Measurements from ENCODE around the gene PRRT1B.
"Not testable (repeated sequence)": the region's sequence is repeated elsewhere in the genome, so short reads cannot be mapped to it uniquely, and the experiment has no call there.

PRRT1B gene

GRCh38 chr9:131523086-131523388 lies 22.3 kb upstream of the PRRT1B start:
- no peak for DNase-seq

- no peak for DNase-seq
Measured at GRCh38 chr9:131523451-131524435, 21.6 kb upstream of the PRRT1B start.

DNA sequence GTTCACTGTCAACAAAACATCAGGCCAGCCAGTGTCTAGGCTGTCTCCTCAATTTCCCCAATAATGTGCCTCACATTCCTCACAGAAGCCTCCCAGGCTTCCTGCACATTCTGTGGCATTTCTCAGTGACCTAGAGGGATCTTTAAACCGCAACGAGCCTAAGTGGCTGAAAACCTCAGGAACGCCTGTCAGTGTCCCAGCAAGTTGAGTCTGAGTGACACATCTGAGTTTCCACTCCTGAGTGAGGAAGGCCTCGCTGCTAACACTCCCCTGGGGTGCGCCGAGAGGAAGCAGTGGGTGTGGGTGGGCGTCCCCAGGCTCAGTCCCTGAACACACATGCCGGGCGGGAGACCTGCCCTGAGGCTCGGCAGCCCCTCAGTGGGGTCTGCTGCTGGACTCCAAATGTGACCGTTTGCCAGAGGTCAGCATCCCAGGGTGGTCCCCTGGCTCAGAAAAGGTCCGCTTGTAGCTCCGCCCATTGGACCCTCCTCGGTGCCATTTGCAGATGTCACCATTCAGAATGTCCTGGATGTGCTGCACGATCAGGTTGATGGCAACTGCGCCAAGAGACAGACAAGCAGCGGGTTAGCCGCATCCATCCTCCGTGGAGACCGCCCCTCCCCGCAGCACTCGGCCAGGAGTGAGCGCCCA lies 20.5 kb upstream of the PRRT1B start:
- no peak for DNase-seq

GRCh38 chr9:131525643-131526565 lies 19.4 kb upstream of the PRRT1B start:
- DNase-seq = no peak

DNA sequence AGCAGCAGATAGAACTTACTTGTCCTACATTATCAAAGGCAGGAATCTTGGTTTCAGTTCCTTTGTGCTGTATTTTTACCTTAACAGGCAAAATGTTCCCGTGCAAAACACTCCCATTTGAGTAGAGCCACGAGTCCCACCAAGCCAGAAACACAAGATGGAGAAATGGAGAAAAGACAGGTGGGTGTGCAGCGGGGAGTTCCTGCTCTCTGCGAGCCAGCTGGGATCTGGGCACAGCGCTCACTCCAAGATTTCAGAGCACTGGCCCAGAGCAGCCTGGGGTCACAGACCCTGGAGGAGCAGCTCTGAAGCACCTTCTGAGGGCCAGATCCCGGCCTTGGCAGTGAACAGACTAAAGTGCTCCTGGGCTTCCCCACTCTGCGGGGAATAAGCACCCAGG lies 17.1 kb upstream of the PRRT1B start:
- DNase-seq = no peak

GRCh38 chr9:131528886-131529505 lies 16.3 kb upstream of the PRRT1B start:
- no peak for DNase-seq

GRCh38 chr9:131529597-131530545 lies 15.5 kb upstream of the PRRT1B start:
- DNase-seq = no peak

DNA sequence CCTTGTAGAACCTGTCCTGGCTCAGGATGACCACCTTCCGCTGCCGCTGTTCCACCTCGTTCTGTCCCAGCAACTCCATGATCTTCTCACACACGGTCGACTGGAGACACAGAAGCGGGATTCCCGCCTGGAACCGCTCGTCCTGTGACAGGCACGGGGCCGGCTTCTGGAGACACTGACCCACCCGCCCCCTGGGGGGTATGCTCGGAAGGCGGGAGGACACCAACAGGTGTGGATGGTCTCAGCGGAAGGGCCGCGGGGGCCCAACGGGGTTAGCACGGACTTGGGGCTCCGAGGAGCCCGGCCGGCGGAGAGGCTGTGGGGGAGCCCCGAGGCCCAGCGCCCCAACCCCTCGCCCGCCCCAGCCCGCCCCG lies 14.8 kb upstream of the PRRT1B start:
- peak; percentile 1 for DNase-seq

- DNase-seq = peak; percentile 54
Measured at GRCh38 chr9:131530920-131531832, 14.1 kb upstream of the PRRT1B start, which contains the start of gene UCK1. Gene UCK1, minus strand, starts transcription at chr9:131531263. Its CDS starts 89 bp downstream, at chr9:131531174.

DNA sequence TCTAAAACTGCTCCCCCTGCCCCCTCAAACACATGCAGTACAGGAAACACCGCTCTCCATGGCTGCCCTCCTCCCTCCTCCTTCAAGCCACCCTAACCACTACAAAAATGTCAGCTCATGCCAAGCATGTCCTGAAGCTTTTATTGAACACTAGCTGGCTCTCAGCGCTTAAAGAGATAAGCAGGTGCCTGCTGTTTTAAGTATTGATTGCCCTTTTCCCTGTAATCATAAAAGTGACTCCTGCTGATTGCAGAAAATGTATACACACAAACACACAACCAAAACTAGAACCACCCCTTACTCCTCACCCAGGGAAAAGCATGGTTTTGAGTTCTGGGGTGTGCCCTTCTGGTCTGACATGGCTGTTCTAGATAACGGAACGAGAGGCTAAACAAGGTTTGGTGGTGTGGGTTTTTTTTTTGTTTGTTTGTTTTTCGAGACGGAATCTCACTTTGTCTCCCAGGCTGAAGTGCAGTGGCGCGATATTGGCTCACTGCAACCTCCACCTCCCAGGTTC lies 10.5 kb upstream of the PRRT1B start:
- peak; percentile 8 for DNase-seq

- no peak for DNase-seq
Measured at GRCh38 chr9:131537946-131538345, 7.4 kb upstream of the PRRT1B start.

DNA sequence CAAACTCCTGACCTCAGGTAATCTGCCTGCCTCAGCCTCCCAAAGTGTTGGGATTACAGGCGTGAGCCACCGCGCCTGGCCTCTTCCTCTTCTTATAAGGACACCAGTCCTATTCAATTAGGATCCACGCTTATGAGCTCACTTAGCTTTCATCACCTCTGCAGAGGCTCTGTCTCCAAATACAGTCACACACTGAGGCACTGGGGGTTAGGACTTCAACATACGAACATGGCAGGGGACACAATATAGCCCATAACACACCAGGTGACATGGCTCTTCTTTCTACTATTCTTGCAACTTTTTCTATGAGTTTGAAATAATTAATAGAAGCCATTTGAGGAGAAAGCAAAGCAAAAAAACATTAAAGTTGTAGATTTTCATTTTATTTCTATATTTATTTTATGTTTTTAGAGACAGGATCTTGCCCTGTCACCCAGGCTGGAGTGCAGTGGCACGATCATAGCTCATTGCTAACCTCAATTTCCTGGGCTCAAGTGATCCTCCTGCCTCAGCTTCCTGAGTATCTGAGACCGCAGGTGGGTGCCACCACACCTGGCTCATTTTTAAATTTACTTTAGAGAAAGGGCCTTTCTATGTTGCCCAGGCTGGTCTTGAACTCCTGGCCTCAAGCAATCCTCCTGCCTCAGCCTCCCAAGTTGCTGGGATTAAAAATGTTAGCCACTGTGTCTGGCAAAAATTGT lies 6.0 kb upstream of the PRRT1B start:
- no peak for DNase-seq

DNA sequence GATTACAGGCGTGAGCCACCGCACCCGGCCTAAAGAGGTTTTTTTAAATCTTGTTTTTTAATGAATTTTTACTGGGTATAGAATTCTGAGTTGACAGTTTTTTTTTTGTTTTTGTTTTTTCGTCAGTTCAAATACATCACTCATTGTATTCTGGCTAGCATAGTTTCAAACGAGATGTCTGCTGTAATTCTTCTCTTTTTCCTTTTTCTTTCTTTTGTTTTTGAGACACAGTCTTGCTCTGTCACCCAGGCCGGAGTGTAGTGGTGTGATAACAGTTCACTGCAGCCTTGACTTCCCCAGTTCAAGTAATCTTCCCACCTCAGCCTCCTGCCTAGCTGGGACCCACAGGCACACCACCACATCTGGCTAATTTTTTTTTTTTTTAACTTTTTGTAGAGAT lies 2.2 kb upstream of the PRRT1B start:
- DNase-seq = no peak

- no peak for DNase-seq
Measured at GRCh38 chr9:131545786-131546335, 538 bp downstream of the PRRT1B start.

DNA sequence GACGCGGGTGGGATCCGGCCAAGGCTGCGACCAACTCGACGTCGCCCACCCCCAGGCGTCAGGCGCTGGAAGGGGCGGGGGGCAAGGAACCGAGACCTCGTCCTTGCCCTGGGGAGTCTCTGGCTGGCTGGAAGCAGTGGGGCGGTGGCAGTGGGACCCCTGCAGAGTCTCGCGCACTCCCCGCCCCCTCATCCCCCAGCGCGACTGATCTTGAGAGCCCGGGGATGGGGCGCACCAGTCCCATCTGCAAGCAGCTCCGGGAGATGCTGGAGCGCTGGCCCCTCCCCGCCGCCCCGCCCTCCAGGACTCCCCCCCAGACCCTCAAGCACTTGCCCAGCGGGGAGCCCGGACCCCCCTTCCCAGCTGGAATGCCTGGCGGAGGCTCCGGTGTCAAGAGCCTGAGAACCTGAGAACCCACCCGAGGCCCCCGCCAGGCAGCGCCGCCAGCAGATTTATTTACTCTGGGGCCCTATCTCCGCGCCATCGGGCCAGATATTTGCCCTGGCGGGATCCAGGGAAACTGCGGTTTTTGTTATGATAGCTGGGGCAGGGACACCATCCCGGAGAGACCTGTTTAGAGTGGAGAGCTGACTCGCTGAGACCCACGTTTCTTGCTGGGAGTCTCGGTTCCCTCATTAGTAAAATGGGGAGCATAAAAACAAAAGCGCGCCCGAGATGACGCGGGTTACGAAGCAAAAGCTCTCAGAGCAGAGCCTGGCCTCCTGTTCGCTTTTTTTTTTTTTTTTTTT lies 1.2 kb downstream of the PRRT1B start:
- peak; percentile 0 for DNase-seq

DNA sequence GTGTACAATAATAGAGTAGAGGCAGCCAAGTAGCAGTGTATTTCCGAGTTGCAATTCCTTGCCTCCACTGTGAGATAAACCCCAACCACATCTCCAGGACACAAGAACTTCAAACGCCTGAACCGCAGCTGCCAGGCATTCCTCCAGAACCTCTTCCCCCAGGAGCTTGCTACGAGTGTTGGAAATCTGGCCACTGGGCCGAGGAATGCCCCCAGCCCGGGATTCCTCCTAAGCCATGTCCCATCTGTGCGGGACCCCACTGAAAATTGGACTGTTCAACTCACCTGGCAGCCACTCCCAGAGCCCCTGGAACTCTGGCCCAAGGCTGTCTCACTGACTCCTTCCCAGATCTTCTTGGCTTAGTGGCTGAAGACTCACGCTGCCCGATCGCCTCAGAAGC lies 3.9 kb downstream of the PRRT1B start:
- not testable (repeated sequence) for DNase-seq

- DNase-seq = not testable (repeated sequence)
Measured at GRCh38 chr9:131550465-131550864, 5.1 kb downstream of the PRRT1B start.

GRCh38 chr9:131552030-131552429 lies 6.7 kb downstream of the PRRT1B start:
- DNase-seq = no peak
